Activated effector memory CD4-positive, alpha-beta T cell treated with anti-CD3 and anti-CD28 coated beads, Interleukin-2, amount 50 U/mL, for 16 hours (primary cell): Measurements from ENCODE around the gene NPEPPS.

Experiments used
- DNase-seq: peaks from one replicate; pipeline ENCODE4 v3.0.0-alpha.2; 2020

Gene NPEPPS

DNA sequence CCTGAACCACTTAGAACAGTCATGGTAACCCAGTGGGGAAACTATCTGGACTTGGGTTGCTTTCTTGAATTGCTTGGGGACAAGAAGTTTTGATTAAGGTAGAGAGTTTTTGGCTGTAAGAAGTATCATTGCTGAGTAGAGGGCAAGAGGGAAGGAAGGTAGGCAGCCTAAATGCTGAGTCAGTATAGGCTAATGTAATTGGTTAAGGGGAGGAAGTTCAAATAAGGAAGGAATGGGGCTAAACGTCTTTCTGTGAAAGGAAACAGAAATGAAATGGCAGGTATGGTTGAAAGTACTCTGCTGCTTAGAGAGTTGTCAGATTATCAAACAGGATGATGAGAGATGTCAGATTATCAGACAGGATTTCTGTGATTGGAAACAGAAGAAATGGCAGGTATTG is 139.2 kb downstream of the NPEPPS start:
- no peak for DNase-seq
